ENCODE measurements around the gene CYP4V2. TPM values are rescaled to one million over a fixed set of nuclear protein-coding genes. Genes with fewer than 3 reads are reported as not detected.

The CYP4V2 gene
- total RNA-seq (10 to 100 TPM; 15.8 to 44.6 (median 28.6) TPM), polyA plus RNA-seq (10 to 100 TPM; 14.4 to 17.3 TPM)
- long read RNA-seq, donor 1, transcript CYP4V2-201 (11 exons, 2,042 nt) = major isoform, 5 of 12 reads
- long read RNA-seq, donor 1, partial matches to known transcripts = 2 of 12 reads
- long read RNA-seq, donor 1, other reads (novel, unspliced or antisense) = 5 of 12 reads
- long read RNA-seq, donor 2, partial matches to known transcripts = 1 of 5 reads
- long read RNA-seq, donor 2, other reads (novel, unspliced or antisense) = 1 of 5 reads
- long read RNA-seq, donor 3, partial matches to known transcripts = 3 of 6 reads
- long read RNA-seq, donor 3, other reads (novel, unspliced or antisense) = 1 of 6 reads

DNA sequence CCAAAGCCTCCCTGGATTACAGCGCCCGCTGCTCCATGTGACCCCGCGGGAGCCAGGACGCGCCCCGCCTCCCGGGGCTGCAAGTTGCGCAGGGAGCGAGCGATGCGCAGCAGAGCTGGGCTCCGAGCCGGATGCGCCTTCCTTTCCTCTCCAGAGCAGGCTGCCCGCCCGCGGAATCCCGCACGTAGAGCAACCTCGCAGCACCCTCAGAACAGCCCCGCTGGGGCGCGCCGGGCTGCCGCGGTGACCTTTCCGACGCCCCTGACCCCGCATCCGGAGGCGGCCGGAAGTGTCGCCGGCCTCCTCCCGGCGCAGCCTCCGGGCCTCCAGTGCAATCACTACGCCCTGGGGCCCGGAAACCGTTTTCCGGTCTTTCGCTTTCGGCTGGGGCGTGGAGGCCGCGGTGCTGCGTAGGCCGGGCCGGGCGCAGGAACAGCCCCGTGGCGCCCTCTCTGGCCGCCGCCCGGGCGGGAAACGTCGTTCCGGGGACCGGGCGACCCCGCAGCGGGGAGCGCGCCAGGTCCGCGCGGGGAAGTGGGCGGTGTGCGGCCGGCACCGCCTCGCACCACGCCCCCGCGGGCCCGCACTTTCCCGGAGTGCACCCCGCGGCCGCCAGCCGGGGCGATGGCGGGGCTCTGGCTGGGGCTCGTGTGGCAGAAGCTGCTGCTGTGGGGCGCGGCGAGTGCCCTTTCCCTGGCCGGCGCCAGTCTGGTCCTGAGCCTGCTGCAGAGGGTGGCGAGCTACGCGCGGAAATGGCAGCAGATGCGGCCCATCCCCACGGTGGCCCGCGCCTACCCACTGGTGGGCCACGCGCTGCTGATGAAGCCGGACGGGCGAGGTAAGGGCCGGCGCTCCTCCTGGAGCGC, at the start of gene CYP4V2:
Gene CYP4V2 (plus strand): TSS at position 368 of the 866 bp plus-strand sequence. CDS start 257 bp downstream, at position 625.
- Histone ChIP-seq H3K4me3 (peak within 1 kb of the TSS; percentile 54 to 98 (median 90)), H3K27ac (peak within 1 kb of the TSS; percentile 88 to 99 (median 98)), H3K27me3 (no peaks in the 10 kb centered on the region), H3K36me3 (peaks cover 0 to 26% (median 11%) of the 10 kb centered on the region in 9 donors), H3K9me3 (no peaks in the 10 kb centered on the region), H3K4me1 (peaks cover 6 to 39% (median 30%) of the 10 kb centered on the region in 12 donors)
- DNase-seq (peak; percentile 86 to 93 (median 90)), ATAC-seq (peak; percentile 74 to 90 (median 85))
- 0 to 1% (median 0%) methylated on average over 23 to 107 of the region's 107 CpGs for WGBS, 4 donors
- intact Hi-C loops (cut with DNase I) = loop anchor here in 4 of 10 donors (5.0 to 10.0 kb wide), 3 partner anchors 44 to 124 kb away; partner anchors contain the start of gene TLR3 (in 2 of the 4)
- no peak for TF ChIP-seq POLR2A (IDR thresholded peaks at IDR 0.05)
- TF ChIP-seq, protein P1, sequence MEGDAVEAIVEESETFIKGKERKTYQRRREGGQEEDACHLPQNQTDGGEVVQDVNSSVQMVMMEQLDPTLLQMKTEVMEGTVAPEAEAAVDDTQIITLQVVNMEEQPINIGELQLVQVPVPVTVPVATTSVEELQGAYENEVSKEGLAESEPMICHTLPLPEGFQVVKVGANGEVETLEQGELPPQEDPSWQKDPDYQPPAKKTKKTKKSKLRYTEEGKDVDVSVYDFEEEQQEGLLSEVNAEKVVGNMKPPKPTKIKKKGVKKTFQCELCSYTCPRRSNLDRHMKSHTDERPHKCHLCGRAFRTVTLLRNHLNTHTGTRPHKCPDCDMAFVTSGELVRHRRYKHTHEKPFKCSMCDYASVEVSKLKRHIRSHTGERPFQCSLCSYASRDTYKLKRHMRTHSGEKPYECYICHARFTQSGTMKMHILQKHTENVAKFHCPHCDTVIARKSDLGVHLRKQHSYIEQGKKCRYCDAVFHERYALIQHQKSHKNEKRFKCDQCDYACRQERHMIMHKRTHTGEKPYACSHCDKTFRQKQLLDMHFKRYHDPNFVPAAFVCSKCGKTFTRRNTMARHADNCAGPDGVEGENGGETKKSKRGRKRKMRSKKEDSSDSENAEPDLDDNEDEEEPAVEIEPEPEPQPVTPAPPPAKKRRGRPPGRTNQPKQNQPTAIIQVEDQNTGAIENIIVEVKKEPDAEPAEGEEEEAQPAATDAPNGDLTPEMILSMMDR (IDR thresholded peaks at IDR 0.05) = peak; percentile 5 to 62 (median 42)

DNA sequence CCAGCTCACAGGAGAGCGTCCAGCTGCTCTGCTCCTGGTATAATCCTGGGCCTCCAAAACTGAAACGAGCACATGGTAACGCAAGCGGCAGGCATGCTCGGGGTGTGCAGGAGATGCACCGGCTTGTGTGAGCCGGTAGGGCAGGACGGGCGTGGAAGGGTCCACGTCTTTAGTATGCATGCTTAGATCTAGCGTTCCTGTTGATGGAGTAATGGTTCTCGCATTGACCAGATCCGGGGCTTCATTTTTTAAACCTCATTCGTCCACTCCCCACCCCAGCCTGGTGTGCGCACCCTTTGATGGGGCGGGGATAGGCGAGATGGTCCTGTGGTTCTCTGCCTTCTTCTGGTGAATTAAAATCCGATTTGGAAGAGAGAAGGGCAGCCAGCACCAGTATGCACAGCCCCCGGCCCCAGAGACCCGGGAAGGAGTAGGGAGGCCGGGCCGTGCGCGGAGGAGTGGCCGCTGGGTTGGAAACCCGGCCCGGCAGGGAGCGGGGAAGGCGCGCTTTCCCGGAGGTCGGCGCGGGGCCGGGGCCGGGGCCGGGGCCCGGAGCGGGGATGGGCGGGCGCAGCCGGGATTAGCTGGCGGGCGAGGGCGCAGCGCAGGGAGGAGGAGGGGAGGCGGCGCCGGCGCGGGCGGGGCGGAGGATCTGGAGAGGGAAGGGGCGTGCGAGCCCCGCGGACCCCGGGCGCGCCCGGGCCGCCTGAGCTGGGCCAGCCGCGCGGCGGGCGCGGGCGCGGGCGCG, 47.0 kb upstream of the CYP4V2 start:
- no peak for TF ChIP-seq POLR2A (IDR thresholded peaks at IDR 0.05)
- TF ChIP-seq, protein P1 (IDR thresholded peaks at IDR 0.05) = peak in 3 of 12 donors; percentile 16 to 28 (median 17)
- intact Hi-C loops (cut with DNase I) = loop anchor here in 1 of 10 donors (10.0 kb wide), 2 partner anchors 50 to 440 kb away; partner anchors contain the start of gene CYP4V2
- DNase-seq (peak; percentile 65 to 78 (median 69)), ATAC-seq (peak; percentile 40 to 86 (median 73))
- Histone ChIP-seq H3K27ac (peak overlapping the region in 11 of 12 donors; percentile 27 to 86 (median 73)), H3K9me3 (no peaks in the 10 kb centered on the region), H3K4me1 (peaks cover 0 to 19% (median 8%) of the 10 kb centered on the region in 12 donors), H3K36me3 (no peaks in the 10 kb centered on the region), H3K4me3 (peak overlapping the region; percentile 35 to 81 (median 62)), H3K27me3 (peaks cover 0 to 24% (median 0%) of the 10 kb centered on the region in 9 donors)
- WGBS, 4 donors = 0 to 2% (median 1%) methylated on average over 21 to 71 of the region's 72 CpGs

DNA sequence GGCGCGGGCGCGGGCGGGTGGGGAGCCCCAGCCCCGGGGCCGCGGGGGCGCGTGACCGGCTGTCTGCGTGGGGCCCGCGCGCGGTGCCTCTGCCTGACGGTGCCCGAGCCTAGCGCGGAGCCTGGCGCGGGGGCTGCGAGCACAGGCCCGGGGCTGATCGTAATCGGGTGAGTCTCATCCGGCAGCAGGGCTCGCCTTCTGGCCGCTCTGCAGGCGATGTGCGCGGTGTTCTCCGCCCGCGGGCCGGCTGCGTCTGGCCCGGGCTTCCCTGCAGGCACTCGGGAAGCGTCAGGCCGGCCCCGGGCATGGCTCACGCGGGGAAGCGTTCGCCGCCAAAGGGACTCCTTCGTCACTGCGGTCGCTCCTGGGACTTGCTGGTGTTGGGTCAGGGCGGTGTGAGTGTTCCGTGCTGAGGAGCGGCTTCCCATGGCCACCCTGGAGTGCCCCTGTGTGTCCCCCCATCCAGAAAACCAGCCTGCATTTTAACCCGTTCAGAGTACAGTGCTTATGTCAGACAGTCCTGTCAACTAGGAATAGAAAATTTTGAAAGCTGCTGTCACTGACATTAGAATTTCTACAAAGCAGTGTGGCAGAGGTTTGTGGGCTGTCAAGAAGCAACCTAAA, 46.3 kb upstream of the CYP4V2 start:
- H3K36me3 ChIP-seq = no peaks in the 10 kb centered on the region
- no peaks in the 10 kb centered on the region for H3K9me3 ChIP-seq
- peak; percentile 28 to 82 (median 68) for ATAC-seq
- WGBS, 4 donors = 0% methylated on average over 4 to 54 of the region's 54 CpGs; no CpG with 5 or more reads in 1 of the 4 donors
- H3K27me3 ChIP-seq = peaks cover 0 to 24% (median 0%) of the 10 kb centered on the region in 9 donors
- peak overlapping the region; percentile 37 to 86 (median 77) for H3K27ac ChIP-seq
- H3K4me3 ChIP-seq = peak overlapping the region; percentile 41 to 81 (median 62)
- no peak for TF ChIP-seq POLR2A (IDR thresholded peaks at IDR 0.05)
- TF ChIP-seq, protein P1 (IDR thresholded peaks at IDR 0.05) = no peak
- H3K4me1 ChIP-seq = peaks cover 0 to 26% (median 9%) of the 10 kb centered on the region in 12 donors
- intact Hi-C loops (cut with DNase I) = loop anchor here in 3 of 10 donors (5.0 to 10.0 kb wide), 3 partner anchors 47 to 440 kb away; partner anchors contain the start of gene CYP4V2 (in 3 of the 3)
- DNase-seq = peak; percentile 43 to 74 (median 71)

All from heart left ventricle (tissue), 16 donors.